NCI-H345 treated with DMSO at 0.1 percent for 48 hours (cell line): Measurements from ENCODE around the gene MTA3.

Experiments
- DNase-seq: peaks from one replicate; lab custom pipeline; 2025; ENCODE audit not compliant: unreplicated experiment; lab: John Stamatoyannopoulos, UW

Gene MTA3

GRCh38 chr2:42653908-42654445 lies 85.5 kb downstream of the MTA3 start:
- no peak for DNase-seq

GRCh38 chr2:42658306-42658705 lies 89.9 kb downstream of the MTA3 start:
- DNase-seq, result no peak

- DNase-seq, result no peak
Measured at GRCh38 chr2:42659609-42660008, 91.2 kb downstream of the MTA3 start.

GRCh38 chr2:42663106-42663780 lies 94.8 kb downstream of the MTA3 start:
- DNase-seq, result peak; percentile 41

GRCh38 chr2:42663828-42664227 lies 95.4 kb downstream of the MTA3 start:
- no peak for DNase-seq

- no peak for DNase-seq
Measured at GRCh38 chr2:42673989-42674579, 105.7 kb downstream of the MTA3 start.

- no peak for DNase-seq
Measured at GRCh38 chr2:42675815-42676214, 107.4 kb downstream of the MTA3 start.

- no peak for DNase-seq
Measured at GRCh38 chr2:42685303-42685702, 116.9 kb downstream of the MTA3 start.

- no peak for DNase-seq
Measured at GRCh38 chr2:42693013-42693615, 124.7 kb downstream of the MTA3 start.

- no peak for DNase-seq
Measured at GRCh38 chr2:42693688-42694479, 125.5 kb downstream of the MTA3 start.

GRCh38 chr2:42696987-42697386 lies 128.6 kb downstream of the MTA3 start:
- DNase-seq, result no peak

- no peak for DNase-seq
Measured at GRCh38 chr2:42698940-42699339, 130.5 kb downstream of the MTA3 start.

GRCh38 chr2:42706836-42707235 lies 138.4 kb downstream of the MTA3 start:
- DNase-seq, result no peak

- no peak for DNase-seq
Measured at GRCh38 chr2:42708179-42708578, 139.7 kb downstream of the MTA3 start.

GRCh38 chr2:42711896-42712295 lies 143.5 kb downstream of the MTA3 start:
- no peak for DNase-seq

- no peak for DNase-seq
Measured at GRCh38 chr2:42712934-42713333, 144.5 kb downstream of the MTA3 start.

GRCh38 chr2:42713920-42714319 lies 145.5 kb downstream of the MTA3 start:
- DNase-seq, result no peak

- no peak for DNase-seq
Measured at GRCh38 chr2:42714686-42715085, 146.3 kb downstream of the MTA3 start.

GRCh38 chr2:42721898-42722297 lies 153.5 kb downstream of the MTA3 start:
- no peak for DNase-seq

GRCh38 chr2:42722320-42723190 lies 154.1 kb downstream of the MTA3 start:
- no peak for DNase-seq

GRCh38 chr2:42723465-42723864 lies 155.0 kb downstream of the MTA3 start:
- no peak for DNase-seq
